Fibroblast of skin of right biceps (primary cell): ENCODE results near the gene NUBPL.
"Not testable (repeated sequence)": the region's sequence is repeated elsewhere in the genome, so short reads cannot be mapped to it uniquely, and the experiment has no call there.

Experiments used
- DNase-seq: peaks from one replicate; pipeline ENCODE4 v3.0.0-alpha.2; 2013

NUBPL gene

DNA sequence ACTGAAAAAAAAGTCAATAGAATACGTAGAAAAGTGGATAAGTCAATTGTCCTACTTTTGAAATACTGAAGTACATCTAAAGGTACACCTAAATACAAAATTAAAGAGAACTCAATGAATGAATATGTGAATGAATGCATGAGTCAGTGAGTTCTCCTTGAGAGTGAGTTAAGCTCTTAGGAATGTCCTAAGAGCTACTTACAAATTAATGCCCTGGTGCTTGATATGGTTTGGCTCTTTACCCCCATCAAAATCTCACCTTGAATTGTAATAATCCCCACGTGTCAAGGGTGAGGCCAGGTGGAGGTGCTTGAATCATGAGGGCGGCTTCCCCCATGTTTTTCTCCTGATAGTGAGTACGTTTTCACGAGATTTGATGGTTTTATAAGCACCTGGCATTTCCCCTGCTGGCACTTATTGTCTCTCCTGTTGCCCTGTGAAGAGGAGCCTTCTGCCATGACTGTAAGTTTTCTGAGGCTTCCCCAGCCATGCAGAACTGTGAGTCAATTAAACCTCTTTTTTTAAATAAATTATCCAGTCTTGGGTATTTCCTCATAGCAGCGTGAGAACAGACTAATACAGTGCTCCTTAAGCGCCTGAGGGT, 323.7 kb downstream of the NUBPL start:
- peak; percentile 60 for DNase-seq

GRCh38 chr14:31886156-31886835, 325.1 kb downstream of the NUBPL start:
- DNase-seq: peak; percentile 55

- no peak for DNase-seq
Observed at GRCh38 chr14:31887929-31888580, 326.9 kb downstream of the NUBPL start.

- no peak for DNase-seq
Observed at GRCh38 chr14:31889297-31889696, 328.1 kb downstream of the NUBPL start.

GRCh38 chr14:31890202-31890601, 329.0 kb downstream of the NUBPL start:
- not testable (repeated sequence) for DNase-seq

GRCh38 chr14:31893221-31893757, 332.1 kb downstream of the NUBPL start:
- DNase-seq: peak; percentile 46

DNA sequence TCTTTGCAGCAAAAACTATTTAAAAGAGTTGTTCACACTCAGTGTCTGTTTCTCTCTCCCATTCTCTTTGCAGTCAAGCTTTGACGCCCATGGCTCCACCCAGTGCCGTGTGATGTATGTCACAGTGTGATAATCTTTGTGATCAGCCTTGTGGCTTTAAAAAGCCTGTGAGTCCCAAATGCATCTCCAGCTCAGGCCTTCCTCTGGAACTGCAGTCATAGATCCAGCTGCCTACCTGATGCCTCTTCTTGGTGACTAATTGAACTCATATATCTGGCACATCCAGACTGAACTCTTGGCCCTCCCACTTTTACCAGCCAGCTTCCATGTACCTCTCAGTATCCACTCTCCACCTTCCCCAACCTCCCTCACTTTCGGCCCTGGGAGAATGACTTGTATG, 333.1 kb downstream of the NUBPL start:
- no peak for DNase-seq

DNA sequence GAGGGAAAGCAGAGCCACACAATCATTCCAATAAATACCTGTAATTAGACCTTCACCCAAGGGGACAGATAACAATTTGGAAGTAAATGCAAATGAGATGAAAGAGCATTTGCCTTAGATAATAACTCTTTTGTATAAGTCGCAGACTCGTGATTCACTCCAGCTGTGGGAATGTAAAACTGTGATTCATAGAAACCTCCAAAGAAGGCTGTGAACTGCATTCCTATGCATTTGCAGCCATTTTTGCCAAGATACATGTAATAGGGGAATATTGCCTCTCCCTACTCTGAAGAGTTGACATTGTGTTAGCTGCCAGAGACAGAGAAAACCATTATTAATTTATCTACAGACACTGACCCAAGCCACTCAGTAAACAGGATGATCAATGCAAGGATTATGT, 334.0 kb downstream of the NUBPL start:
- DNase-seq: peak; percentile 87

GRCh38 chr14:31895646-31896045, 334.4 kb downstream of the NUBPL start:
- no peak for DNase-seq

GRCh38 chr14:31897581-31898186, 336.5 kb downstream of the NUBPL start:
- peak; percentile 22 for DNase-seq

DNA sequence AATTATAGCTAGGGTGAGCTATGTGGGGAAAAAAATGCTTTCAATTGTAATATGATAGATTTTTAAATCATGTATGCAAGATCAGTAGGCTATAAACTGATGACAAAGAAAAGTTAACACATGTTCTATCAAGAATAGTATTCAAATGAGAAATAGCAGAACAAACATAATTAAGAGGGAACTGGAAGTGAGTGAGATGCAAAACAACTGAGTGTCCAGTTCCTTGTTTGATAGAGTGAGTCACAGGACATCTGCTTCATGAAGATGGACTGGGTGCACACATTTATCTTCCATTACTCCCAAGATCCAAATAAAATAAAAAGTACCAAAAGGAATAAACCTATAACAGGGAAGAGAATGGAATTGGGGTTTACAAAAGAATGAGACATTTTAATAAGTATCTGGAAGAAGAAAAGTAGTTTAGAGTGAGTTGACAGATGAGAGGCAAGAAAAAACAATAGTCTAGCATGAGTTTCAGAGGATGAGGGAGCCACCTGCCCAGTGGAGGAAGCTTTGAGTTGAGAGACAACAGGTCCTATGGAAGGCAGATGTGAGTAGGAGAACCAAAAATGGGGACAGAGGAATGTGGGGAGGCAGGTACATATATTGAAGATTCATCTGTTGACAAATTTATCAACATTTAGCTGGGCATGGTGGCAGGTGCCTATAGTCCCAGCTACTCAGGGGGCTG, 337.8 kb downstream of the NUBPL start:
- DNase-seq: no peak

DNA sequence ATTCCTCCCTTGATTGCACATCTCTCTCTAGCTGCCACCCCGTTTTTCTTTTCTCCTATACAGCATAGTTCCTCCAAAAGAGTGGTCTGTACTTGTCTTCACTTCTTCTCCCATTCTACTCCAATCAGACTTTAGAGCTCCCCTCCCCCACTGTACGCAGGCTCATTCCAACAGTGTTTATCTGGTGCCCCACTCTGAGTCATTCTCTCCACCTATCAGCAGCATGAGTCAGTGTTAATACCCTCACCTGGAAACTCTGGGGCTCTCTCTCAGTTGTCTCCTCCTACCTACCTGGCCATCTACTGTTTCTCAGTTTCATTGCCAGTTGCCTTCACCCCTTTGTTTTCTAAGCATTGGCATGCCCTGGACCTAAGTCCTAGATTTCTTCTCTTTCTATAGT, 340.8 kb downstream of the NUBPL start:
- no peak for DNase-seq

- no peak for DNase-seq
Observed at GRCh38 chr14:31902945-31903646, 341.9 kb downstream of the NUBPL start.

- no peak for DNase-seq
Observed at GRCh38 chr14:31909977-31910376, 348.8 kb downstream of the NUBPL start.
